OCI-LY7 (cell line): ENCODE data around the gene EYA2. TPM values are rescaled to one million over a fixed set of nuclear protein-coding genes. Genes with fewer than 3 reads are reported as not detected.

Source experiments
- BruUV-seq: library from RNA; stranded (reverse); fragments of 400-500 nt; replicated peaks from 2 replicates; lab custom pipeline; 2021; lab: Mats Ljungman, UMichigan
- CTCF ChIA-PET: fragments of 300-600 bp; sonication (Branson Sonifier 250); formaldehyde crosslinking; loops from one replicate; lab custom pipeline; 2022; ENCODE audit warnings: antibody characterized with exemption; ENCODE audit not compliant: unreplicated experiment; lab: Charles Lee
- POLR2A ChIA-PET: fragments of 300-600 bp; sonication (Branson Sonifier 250); formaldehyde crosslinking; loops from one replicate; lab custom pipeline; 2022; ENCODE audit warnings: antibody characterized with exemption; lab: Charles Lee
- DNase-seq: peaks from one replicate; pipeline ENCODE4 v3.0.0-alpha.2; 2015; ENCODE audit warnings: low spot score
- H2AFZ ChIP-seq: fragments of 200-600 bp; sonication (generic), shearing (Covaris generic); 2 replicates; pipeline ENCODE4 v1.6.1; 2014; ENCODE audit warnings: mild to moderate bottlenecking, antibody characterized with exemption, low read length, moderate library complexity
- H3K27ac ChIP-seq: fragments of 200-600 bp; sonication (generic); 2 replicates; pipeline ENCODE4 v1.5.1; 2014; ENCODE audit warnings: mixed run types, low read depth, mild to moderate bottlenecking, moderate library complexity, low read length, inconsistent platforms; ENCODE audit not compliant: poor library complexity, severe bottlenecking
- H3K36me3 ChIP-seq: fragments of 200-600 bp; sonication (generic); 2 replicates; pipeline ENCODE4 v1.6.1; 2014; ENCODE audit warnings: mild to moderate bottlenecking, antibody characterized with exemption, low read length, moderate library complexity, mixed read lengths; ENCODE audit not compliant: insufficient read depth
- H3K4me1 ChIP-seq: fragments of 200-600 bp; sonication (generic); 2 replicates; pipeline ENCODE4 v1.5.1; 2014; ENCODE audit warnings: mild to moderate bottlenecking, low read length; ENCODE audit not compliant: insufficient read depth, poor library complexity, severe bottlenecking
- H3K4me2 ChIP-seq: fragments of 200-600 bp; sonication (generic); 2 replicates; pipeline ENCODE4 v1.6.1; 2014; ENCODE audit warnings: mild to moderate bottlenecking, low read length
- H3K4me3 ChIP-seq: fragments of 200-600 bp; sonication (generic); 2 replicates; pipeline ENCODE4 v1.5.1; 2014; ENCODE audit warnings: mild to moderate bottlenecking, low read depth, low read length; ENCODE audit not compliant: poor library complexity, severe bottlenecking
- H3K79me2 ChIP-seq: fragments of 200-600 bp; sonication (generic); 2 replicates; pipeline ENCODE4 v1.6.1; 2016; ENCODE audit warnings: low read depth, mild to moderate bottlenecking, low read length, moderate library complexity, mixed read lengths; ENCODE audit not compliant: insufficient read depth
- H3K9me2 ChIP-seq: fragments of 200-600 bp; sonication (generic); 2 replicates; pipeline ENCODE4 v1.6.1; 2016; ENCODE audit warnings: mild to moderate bottlenecking, low read length, mixed read lengths; ENCODE audit not compliant: insufficient read depth
- H3K9me3 ChIP-seq: fragments of 200-600 bp; sonication (generic); 2 replicates; pipeline ENCODE4 v1.6.1; 2014; ENCODE audit warnings: mild to moderate bottlenecking, mixed run types, low read length, mixed read lengths
- H4K20me1 ChIP-seq: fragments of 200-600 bp; sonication (generic); 2 replicates; pipeline ENCODE4 v1.6.1; 2014; ENCODE audit warnings: mild to moderate bottlenecking, antibody characterized with exemption, low read length, moderate library complexity, mixed read lengths; ENCODE audit not compliant: insufficient read depth
- CTCF ChIP-seq: fragments of 200-600 bp; sonication (generic); conservative IDR thresholded peaks from 2 replicates; pipeline ENCODE4 v1.5.1; 2014; ENCODE audit warnings: mild to moderate bottlenecking, antibody characterized with exemption, low read length, moderate library complexity, mixed read lengths
- EZH2phosphoT487 ChIP-seq: fragments of 200-600 bp; sonication (generic); IDR thresholded peaks from 2 replicates; pipeline ENCODE4 v1.6.1; 2018; ENCODE audit warnings: low read depth, borderline replicate concordance, mild to moderate bottlenecking, mixed run types, antibody characterized with exemption, low read length, moderate library complexity, mixed read lengths
- intact Hi-C: fragments of 100-400 bp; cut with micrococcal nuclease; formaldehyde crosslinking; loops from one replicate; pipeline ENCODE4 v1.10.0; 2022; ENCODE audit not compliant: unreplicated experiment
- total RNA-seq, 2 experiments: library from RNA; depleted of rRNA in 1 of 2; stranded (reverse); fragments of >200 nt in 1 of 2; shearing (Covaris generic) in 1 of 2; gene quantifications; 2 replicates each; pipeline ENCODE4 v1.2.3, GENCODE V29; 2014 to 2022

The EYA2 gene
- total RNA-seq, 2 experiments from 2014 or later, result not detected

GRCh38 chr20:47061549-47061948 lies 166.9 kb downstream of the EYA2 start:
- CTCF ChIA-PET, result no interaction called here
- no peak overlapping the region for H3K4me3 ChIP-seq
- TF ChIP-seq CTCF (no peak), EZH2phosphoT487 (no peak)
- no peak overlapping the region for H3K4me2 ChIP-seq
- POLR2A ChIA-PET, result no interaction called here
- no peak overlapping the region for H2AFZ ChIP-seq
- no peaks in the 10 kb centered on the region for H4K20me1 ChIP-seq
- no TSS peak for BruUV-seq
- no peaks in the 10 kb centered on the region for H3K79me2 ChIP-seq
- no peaks in the 10 kb centered on the region for H3K9me2 ChIP-seq
- H3K9me3 ChIP-seq, result 0 out of 2 replicates have a peak, but pooled peaks cover 6% of the 10 kb centered on the region
- no peak for DNase-seq
- no peaks in the 10 kb centered on the region for H3K36me3 ChIP-seq
- H3K27ac ChIP-seq, result no peak overlapping the region
- intact Hi-C loops, result no loop called here
- no peaks in the 10 kb centered on the region for H3K4me1 ChIP-seq

GRCh38 chr20:47062226-47062890 lies 167.7 kb downstream of the EYA2 start:
- TF ChIP-seq EZH2phosphoT487 (no peak), CTCF (no peak)
- CTCF ChIA-PET, result no interaction called here
- no peak for DNase-seq
- Histone ChIP-seq H3K4me2 (no peak overlapping the region), H3K9me3 (0 out of 2 replicates have a peak, but pooled peaks cover 6% of the 10 kb centered on the region), H4K20me1 (no peaks in the 10 kb centered on the region), H3K27ac (no peak overlapping the region), H3K79me2 (no peaks in the 10 kb centered on the region), H2AFZ (no peak overlapping the region), H3K9me2 (no peaks in the 10 kb centered on the region), H3K36me3 (no peaks in the 10 kb centered on the region), H3K4me1 (no peaks in the 10 kb centered on the region), H3K4me3 (no peak overlapping the region)
- intact Hi-C loops, result no loop called here
- POLR2A ChIA-PET, result no interaction called here
- BruUV-seq, result no TSS peak

GRCh38 chr20:47063407-47063806 lies 168.8 kb downstream of the EYA2 start:
- no peak overlapping the region for H2AFZ ChIP-seq
- ChIA-PET CTCF (no interaction called here), POLR2A (no interaction called here)
- H3K4me2 ChIP-seq, result no peak overlapping the region
- intact Hi-C loops, result no loop called here
- 0 out of 2 replicates have a peak, but pooled peaks cover 12% of the 10 kb centered on the region for H3K9me3 ChIP-seq
- H3K79me2 ChIP-seq, result no peaks in the 10 kb centered on the region
- DNase-seq, result no peak
- no peaks in the 10 kb centered on the region for H4K20me1 ChIP-seq
- no peak for TF ChIP-seq EZH2phosphoT487
- TF ChIP-seq CTCF, result no peak
- no peaks in the 10 kb centered on the region for H3K36me3 ChIP-seq
- H3K27ac ChIP-seq, result no peak overlapping the region
- BruUV-seq, result no TSS peak
- H3K9me2 ChIP-seq, result no peaks in the 10 kb centered on the region
- H3K4me1 ChIP-seq, result no peaks in the 10 kb centered on the region
- no peak overlapping the region for H3K4me3 ChIP-seq
